ENCODE measurements around the gene RRP36.

RRP36 gene

DNA sequence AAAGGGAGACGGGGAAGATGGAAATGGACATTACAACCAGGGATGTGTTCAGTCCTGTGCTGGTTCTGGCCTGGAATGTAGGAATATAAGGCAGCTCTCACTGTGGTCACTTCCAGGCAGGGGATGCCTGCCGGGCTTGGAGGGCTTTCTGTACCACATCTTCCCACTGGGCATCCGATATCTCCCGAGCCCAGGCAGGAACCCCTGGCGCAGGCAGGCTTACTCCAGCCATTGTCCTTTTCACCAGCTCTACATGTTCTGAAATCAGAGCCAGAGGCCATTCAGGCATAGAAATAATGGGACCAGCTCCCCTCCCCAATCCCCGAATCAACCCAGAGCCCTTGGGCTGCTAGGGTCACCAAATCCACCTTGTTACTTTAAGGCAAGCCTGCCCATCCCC lies 9.1 kb upstream of the RRP36 start:
- TF ChIP-seq, protein P1, sequence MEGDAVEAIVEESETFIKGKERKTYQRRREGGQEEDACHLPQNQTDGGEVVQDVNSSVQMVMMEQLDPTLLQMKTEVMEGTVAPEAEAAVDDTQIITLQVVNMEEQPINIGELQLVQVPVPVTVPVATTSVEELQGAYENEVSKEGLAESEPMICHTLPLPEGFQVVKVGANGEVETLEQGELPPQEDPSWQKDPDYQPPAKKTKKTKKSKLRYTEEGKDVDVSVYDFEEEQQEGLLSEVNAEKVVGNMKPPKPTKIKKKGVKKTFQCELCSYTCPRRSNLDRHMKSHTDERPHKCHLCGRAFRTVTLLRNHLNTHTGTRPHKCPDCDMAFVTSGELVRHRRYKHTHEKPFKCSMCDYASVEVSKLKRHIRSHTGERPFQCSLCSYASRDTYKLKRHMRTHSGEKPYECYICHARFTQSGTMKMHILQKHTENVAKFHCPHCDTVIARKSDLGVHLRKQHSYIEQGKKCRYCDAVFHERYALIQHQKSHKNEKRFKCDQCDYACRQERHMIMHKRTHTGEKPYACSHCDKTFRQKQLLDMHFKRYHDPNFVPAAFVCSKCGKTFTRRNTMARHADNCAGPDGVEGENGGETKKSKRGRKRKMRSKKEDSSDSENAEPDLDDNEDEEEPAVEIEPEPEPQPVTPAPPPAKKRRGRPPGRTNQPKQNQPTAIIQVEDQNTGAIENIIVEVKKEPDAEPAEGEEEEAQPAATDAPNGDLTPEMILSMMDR (conservative IDR thresholded peaks at IDR 0.05; ENCODE audit: low read length), result no peak
- no peak for TF ChIP-seq EZH2phosphoT487 (IDR thresholded peaks at IDR 0.05; ENCODE audit: borderline replicate concordance)
- Histone ChIP-seq H3K79me2 (ENCODE audit: insufficient read depth, low read length) (peaks cover 51% of the 10 kb centered on the region), H3K9me2 (replicated peaks; ENCODE audit: low read depth, low read length) (no peaks in the 10 kb centered on the region), H2AFZ (ENCODE audit: low read length) (no peak overlapping the region), H3K4me1 (ENCODE audit: insufficient read depth, low read length, poor library complexity, severe bottlenecking) (peaks cover 36% of the 10 kb centered on the region), H3K27me3 (ENCODE audit: insufficient read depth, low read length, poor library complexity, severe bottlenecking) (no peaks in the 10 kb centered on the region), H3K36me3 (ENCODE audit: insufficient read depth, low read length) (peaks cover 49% of the 10 kb centered on the region; the same call in 1 of the 2 replicates), H3K9ac (ENCODE audit: low read depth, low read length, poor library complexity, severe bottlenecking) (peak overlapping the region; percentile 91), H3K9me3 (ENCODE audit: insufficient read depth, low read depth, low read length) (no peaks in the 10 kb centered on the region), H3K4me2 (ENCODE audit: low read depth, low read length, poor library complexity, severe bottlenecking) (peak overlapping the region; percentile 97), H4K20me1 (ENCODE audit: insufficient read depth, low read length, poor library complexity, severe bottlenecking) (no peaks in the 10 kb centered on the region), H3F3A (ENCODE audit: low read depth) (no peaks in the 10 kb centered on the region), H3K4me3 (ENCODE audit: low read length, poor library complexity, severe bottlenecking) (peak overlapping the region; percentile 82)

DNA sequence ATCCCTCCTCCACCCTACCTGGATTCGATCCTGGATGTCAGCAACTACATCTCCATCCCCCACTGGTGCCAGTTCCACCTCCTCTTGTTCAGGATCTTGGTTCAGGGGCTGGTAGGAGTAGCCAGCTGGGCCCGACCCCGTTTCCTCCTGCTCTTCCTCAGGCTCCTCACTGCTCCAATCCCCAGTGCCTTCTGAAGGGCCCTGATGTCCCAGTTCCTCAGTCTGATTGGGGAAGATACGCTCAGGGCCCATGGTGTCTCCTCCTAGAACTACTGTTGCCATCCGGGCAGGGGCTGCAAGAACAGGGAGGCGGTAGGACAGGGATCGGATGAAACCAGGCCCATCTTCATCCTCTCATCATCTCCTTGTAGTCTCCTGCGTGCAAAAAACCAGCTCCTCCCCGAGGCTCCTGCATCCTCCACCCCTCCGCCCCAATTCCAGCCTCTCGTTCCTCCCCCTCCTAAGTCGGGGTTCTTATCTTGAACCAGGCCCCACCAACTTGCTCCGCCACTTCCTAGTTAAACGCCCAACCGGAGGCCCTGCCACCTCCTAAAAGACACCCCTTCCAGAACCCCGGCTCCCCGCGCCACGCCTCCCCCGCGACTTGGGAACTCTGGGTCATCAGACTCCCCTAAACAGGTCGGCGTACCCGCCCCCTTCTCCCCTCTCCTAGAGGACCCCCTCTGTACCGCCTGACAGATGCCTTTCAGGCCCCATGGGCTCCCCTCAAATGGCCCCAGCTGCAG lies 8.2 kb upstream of the RRP36 start:
- peaks cover 56% of the 10 kb centered on the region for H3K79me2 ChIP-seq (ENCODE audit: insufficient read depth, low read length)
- TF ChIP-seq EZH2phosphoT487 (IDR thresholded peaks at IDR 0.05; ENCODE audit: borderline replicate concordance), result no peak
- TF ChIP-seq, protein P1 (conservative IDR thresholded peaks at IDR 0.05; ENCODE audit: low read length), result no peak
- peaks cover 48% of the 10 kb centered on the region; the same call in 1 of the 2 replicates for H3K36me3 ChIP-seq (ENCODE audit: insufficient read depth, low read length)
- H3K9ac ChIP-seq (ENCODE audit: low read depth, low read length, poor library complexity, severe bottlenecking), result peak overlapping the region; percentile 91
- no peaks in the 10 kb centered on the region for H3K9me2 ChIP-seq (replicated peaks; ENCODE audit: low read depth, low read length)
- H3F3A ChIP-seq (ENCODE audit: low read depth), result no peaks in the 10 kb centered on the region
- peak overlapping the region; percentile 84 for H2AFZ ChIP-seq (ENCODE audit: low read length)
- H3K4me3 ChIP-seq (ENCODE audit: low read length, poor library complexity, severe bottlenecking), result peak overlapping the region; percentile 82
- H3K9me3 ChIP-seq (ENCODE audit: insufficient read depth, low read depth, low read length), result no peaks in the 10 kb centered on the region
- no peaks in the 10 kb centered on the region for H3K27me3 ChIP-seq (ENCODE audit: insufficient read depth, low read length, poor library complexity, severe bottlenecking)
- peaks cover 36% of the 10 kb centered on the region for H3K4me1 ChIP-seq (ENCODE audit: insufficient read depth, low read length, poor library complexity, severe bottlenecking)
- peak overlapping the region; percentile 97 for H3K4me2 ChIP-seq (ENCODE audit: low read depth, low read length, poor library complexity, severe bottlenecking)
- H4K20me1 ChIP-seq (ENCODE audit: insufficient read depth, low read length, poor library complexity, severe bottlenecking), result no peaks in the 10 kb centered on the region

DNA sequence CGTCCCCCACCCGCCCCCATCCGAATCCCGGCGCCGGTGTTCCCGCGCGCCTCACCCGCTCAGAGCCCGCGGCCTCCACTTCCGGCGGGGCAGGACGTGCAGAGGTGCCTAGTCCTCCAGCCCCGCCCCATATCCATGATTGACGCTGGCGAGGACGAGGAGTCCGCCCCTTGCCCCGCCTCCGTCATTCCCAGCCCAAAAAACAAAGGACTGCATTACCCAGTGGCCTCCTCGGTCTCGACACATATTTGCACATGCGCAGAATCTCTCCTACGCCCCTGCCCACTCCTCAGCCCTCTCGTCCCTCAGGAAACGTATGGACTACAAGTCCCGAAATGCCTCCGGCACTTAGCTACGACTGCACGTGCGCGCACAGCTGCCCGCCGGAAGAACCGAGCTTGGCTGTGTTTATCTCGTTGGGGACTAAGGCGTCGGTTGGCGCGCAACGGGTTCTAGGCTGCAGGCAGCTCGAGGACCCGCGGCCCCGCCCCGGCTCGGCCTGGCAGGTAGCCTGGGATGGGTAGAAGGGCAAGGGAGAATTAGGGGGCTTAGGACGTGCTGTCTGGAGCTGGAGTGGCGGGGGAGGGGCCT lies 7.5 kb upstream of the RRP36 start, which contains the start of the genes KLHDC3 and MEA1:
Gene KLHDC3 (plus strand): TSS at position 407 of the 591 bp plus-strand sequence. CDS start 2,944 bp downstream, outside the sequence.
Gene MEA1 (minus strand): TSS at position 104 of the 591 bp plus-strand sequence. CDS start 133 bp downstream, outside the sequence.
- Histone ChIP-seq H3K9me3 (ENCODE audit: insufficient read depth, low read depth, low read length) (no peaks in the 10 kb centered on the region), H3F3A (ENCODE audit: low read depth) (no peaks in the 10 kb centered on the region), H3K9me2 (replicated peaks; ENCODE audit: low read depth, low read length) (no peaks in the 10 kb centered on the region), H3K4me3 (ENCODE audit: low read length, poor library complexity, severe bottlenecking) (peak within 1 kb of the TSS; percentile 82), H3K9ac (ENCODE audit: low read depth, low read length, poor library complexity, severe bottlenecking) (peak within 1 kb of the TSS; percentile 91), H2AFZ (ENCODE audit: low read length) (peak within 1 kb of the TSS; percentile 84), H3K36me3 (ENCODE audit: insufficient read depth, low read length) (peaks cover 43% of the 10 kb centered on the region; the same call in 1 of the 2 replicates), H4K20me1 (ENCODE audit: insufficient read depth, low read length, poor library complexity, severe bottlenecking) (no peaks in the 10 kb centered on the region), H3K79me2 (ENCODE audit: insufficient read depth, low read length) (peaks cover 56% of the 10 kb centered on the region), H3K27me3 (ENCODE audit: insufficient read depth, low read length, poor library complexity, severe bottlenecking) (no peaks in the 10 kb centered on the region), H3K4me1 (ENCODE audit: insufficient read depth, low read length, poor library complexity, severe bottlenecking) (peaks cover 36% of the 10 kb centered on the region), H3K4me2 (ENCODE audit: low read depth, low read length, poor library complexity, severe bottlenecking) (peak within 1 kb of the TSS; percentile 97)
- TF ChIP-seq EZH2phosphoT487 (IDR thresholded peaks at IDR 0.05; ENCODE audit: borderline replicate concordance), result no peak
- TF ChIP-seq, protein P1 (conservative IDR thresholded peaks at IDR 0.05; ENCODE audit: low read length), result no peak

Data from Loucy (cell line).